CD4-positive, alpha-beta T cell treated with Interleukin-15 for 4 hours (primary cell): ENCODE data around the gene SPIRE1.
"Not testable (repeated sequence)": the region's sequence is repeated elsewhere in the genome, so short reads cannot be mapped to it uniquely, and the experiment has no call there.

Experiments
- DNase-seq: peaks from one replicate; pipeline ENCODE4 v3.0.0-alpha.2; 2020; ENCODE audit warnings: low spot score

Gene SPIRE1

GRCh38 chr18:12598181-12598930 is 59.6 kb downstream of the SPIRE1 start:
- DNase-seq: no peak

DNA sequence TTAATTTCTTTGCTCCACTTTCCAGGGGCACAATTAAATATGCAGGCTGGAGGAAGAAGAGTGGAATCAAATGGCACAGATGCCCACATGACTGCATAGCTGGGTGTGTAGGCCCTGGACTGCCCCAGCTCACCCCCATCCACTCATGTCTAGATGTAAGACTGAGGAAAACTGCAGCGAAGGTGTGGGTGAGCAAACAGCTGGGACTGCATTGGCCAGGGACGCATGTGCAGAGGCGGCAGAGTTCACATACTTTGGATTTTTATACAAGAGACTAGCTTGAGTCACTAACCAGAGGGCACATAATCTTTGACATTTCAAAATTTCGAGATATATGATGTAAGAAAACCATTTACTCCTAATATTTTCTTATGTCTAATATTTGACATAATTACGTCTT is 60.1 kb downstream of the SPIRE1 start:
- no peak for DNase-seq

- DNase-seq: no peak
These were observed 62.2 kb downstream of the SPIRE1 start for GRCh38 chr18:12595571-12596255.

GRCh38 chr18:12593866-12594265 is 64.0 kb downstream of the SPIRE1 start:
- DNase-seq: no peak

DNA sequence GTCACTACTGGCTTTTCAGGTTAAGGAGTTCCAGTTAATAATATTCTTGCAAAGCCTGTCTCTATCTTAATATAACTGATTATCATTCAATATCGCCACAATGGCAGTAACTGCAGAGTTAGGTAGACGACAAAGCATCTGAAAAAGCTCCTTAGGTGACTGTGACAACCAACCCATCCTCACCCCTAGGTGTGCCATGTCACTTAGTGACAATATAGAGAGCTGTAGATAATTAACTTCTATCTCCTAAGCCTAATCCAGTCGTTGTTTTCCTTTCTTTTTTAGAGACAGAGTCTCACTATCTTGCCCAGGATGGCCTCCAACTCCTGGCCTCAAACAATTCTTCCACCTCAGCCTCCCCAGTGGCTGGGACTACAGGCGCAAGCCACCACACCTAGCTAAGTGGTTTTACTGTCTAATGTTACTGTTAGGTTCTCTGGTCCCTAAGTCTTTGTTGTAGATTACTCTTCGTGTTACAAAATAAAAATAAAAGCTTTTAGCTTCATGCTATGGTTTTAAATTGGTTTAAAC is 65.2 kb downstream of the SPIRE1 start:
- DNase-seq: no peak

GRCh38 chr18:12589448-12589847 is 68.5 kb downstream of the SPIRE1 start:
- no peak for DNase-seq

DNA sequence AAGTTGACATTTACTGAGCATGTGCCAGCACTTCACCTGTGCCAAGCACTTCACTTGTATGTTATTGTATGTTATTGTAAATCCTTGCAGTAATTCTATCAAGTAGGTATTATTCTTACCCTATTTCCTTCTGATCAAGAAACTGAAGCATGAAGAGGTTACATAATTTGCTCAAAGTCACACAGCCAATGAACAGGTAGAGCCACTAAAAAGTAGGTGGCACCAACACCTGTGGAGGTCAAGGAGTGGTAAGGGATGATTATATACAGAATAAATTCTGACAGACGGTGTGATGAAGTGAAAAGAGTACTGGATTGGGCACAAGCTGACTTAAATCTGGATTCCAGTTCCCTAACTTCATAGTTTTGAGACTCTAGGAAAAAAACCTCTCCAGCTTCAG is 71.0 kb downstream of the SPIRE1 start:
- no peak for DNase-seq

GRCh38 chr18:12585218-12585617 is 72.7 kb downstream of the SPIRE1 start:
- DNase-seq: no peak

DNA sequence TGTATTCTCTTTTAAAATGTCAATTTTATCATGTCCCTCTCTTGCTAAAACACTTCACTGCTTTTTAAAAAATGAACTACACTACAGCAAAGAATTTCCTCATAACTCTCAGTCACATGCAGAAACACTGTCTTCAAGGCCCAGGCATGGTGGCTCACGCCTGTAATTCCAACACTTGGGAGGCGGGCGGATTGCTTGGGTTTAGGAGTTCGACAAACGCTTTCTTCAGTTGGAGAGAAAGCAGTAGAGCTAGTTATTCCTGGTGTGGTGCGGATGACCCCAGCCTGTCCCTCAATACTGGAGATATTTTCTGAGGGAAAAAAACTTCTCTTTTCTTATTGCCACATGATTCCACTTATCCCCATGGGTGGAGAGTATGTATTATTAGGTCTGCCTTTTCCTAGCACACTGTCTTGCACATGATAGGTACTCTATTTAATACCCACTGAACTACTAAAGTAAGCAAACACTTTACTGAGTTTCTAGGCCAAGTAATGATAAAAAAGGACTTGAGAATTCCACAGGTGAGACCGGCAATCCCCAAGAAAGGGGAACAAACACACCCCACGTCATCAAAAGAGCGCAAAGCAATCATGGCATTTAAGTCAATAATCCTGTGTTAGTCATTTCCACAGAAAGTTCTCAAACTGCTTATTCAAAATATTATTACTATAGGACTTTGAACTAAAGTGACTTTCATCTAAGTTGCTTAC is 77.1 kb downstream of the SPIRE1 start:
- no peak for DNase-seq

- DNase-seq: no peak
These were observed 78.1 kb downstream of the SPIRE1 start for GRCh38 chr18:12579775-12580174.

GRCh38 chr18:12577848-12578247 is 80.1 kb downstream of the SPIRE1 start:
- DNase-seq: no peak

- no peak for DNase-seq
These were observed 83.3 kb downstream of the SPIRE1 start for GRCh38 chr18:12574494-12575185.

DNA sequence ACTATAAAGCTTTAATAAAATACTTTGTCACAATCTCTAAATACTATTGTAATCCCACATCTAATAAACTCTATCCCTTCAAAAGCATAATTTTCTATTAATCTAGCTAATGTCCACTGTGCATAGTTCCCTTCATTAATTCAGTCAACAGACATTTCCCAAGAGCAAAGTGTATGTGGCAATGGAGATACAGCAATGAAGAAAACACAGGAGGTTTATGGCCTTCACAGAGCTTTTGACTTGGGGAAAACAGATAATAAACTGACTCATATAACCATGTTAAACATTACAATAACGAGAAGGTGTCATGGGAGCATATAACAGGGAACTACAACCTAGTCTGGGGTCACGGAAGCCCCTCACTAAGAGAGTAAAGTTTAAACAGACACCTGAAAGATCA is 86.3 kb downstream of the SPIRE1 start:
- no peak for DNase-seq

GRCh38 chr18:12569791-12570190 is 88.1 kb downstream of the SPIRE1 start:
- no peak for DNase-seq

DNA sequence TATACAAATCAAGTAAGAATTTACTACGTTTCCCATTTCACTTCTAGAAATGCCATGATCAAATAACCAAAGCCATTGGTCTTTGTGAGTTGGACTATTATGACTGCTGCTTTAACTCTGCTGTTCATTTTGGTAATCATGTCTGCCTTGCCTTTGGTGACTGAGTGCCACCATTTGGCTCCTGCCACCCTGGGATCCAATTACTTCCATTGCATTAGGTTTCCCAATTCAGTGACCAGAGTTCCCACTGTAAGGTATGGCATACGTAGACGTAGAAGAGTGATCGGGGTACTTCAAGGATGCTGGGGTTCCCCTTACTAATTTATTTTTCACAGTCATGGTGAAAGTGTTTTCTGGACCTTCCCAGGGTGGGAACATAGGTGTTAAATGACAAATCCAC is 90.1 kb downstream of the SPIRE1 start:
- no peak for DNase-seq

GRCh38 chr18:12564861-12565260 is 93.0 kb downstream of the SPIRE1 start:
- no peak for DNase-seq

GRCh38 chr18:12564378-12564777 is 93.5 kb downstream of the SPIRE1 start:
- no peak for DNase-seq

DNA sequence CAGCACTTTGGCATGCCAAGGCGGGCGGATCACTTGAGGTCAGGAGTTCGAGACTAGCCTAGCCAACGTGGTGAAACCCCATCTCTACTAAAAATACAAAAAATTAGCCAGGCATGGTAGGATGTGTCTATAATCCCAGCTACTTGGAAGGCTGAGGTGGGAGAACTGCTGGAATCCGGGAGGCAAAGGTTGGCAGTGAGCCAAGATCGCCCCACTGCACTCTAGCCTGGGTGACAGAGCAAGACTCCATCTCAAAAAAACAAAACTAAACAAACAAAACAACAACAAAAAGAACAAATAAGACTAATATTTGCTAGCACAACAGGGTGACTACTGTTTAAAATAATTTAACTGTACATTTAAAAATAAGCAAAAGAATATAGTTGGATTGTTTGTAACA is 97.3 kb downstream of the SPIRE1 start:
- DNase-seq: not testable (repeated sequence)

DNA sequence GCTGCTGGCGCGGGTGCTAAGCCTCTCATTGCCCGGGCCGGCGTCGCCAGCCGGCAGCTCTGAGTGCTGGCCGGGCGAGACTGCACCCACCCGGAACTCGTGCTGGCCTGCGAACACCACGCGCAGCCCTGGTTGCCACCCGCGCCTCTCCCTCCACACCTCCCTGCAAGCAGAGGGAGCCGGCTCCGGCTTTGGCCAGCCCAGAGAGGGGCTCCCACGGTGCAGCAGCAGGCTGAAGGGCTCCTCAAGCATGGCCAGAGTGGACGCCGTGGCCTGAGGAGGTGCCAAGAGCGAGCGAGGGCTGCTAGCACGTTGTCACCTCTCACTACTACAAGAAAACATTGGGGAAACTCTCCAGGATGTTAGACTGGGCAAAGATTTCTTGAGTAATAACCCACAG is 98.6 kb downstream of the SPIRE1 start:
- DNase-seq: no peak

GRCh38 chr18:12556946-12557806 is 100.7 kb downstream of the SPIRE1 start:
- no peak for DNase-seq

GRCh38 chr18:12554796-12555388 is 103.0 kb downstream of the SPIRE1 start:
- no peak for DNase-seq
